Measurements from ENCODE around the gene NDUFB2.

DNA sequence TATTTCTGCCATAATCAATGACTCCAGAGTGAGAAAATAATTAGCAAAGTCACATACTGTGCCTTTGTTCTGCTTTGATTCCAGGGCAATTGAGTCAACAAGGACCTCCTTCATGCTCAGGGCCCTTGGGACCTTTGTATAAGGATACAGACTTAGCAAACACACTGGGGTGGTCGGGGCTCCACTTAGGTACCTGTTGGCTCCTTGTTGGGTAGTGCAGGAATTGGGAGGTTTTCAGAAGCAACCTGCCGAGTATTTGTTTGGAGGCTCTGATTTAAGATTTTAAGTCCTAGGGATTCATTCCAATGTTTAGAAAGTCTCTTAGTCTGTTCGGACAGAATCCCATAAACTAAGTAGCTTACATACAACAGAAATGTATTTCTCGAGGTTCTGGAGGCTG, 20.8 kb upstream of the NDUFB2 start:
- TF ChIP-seq, protein P1, sequence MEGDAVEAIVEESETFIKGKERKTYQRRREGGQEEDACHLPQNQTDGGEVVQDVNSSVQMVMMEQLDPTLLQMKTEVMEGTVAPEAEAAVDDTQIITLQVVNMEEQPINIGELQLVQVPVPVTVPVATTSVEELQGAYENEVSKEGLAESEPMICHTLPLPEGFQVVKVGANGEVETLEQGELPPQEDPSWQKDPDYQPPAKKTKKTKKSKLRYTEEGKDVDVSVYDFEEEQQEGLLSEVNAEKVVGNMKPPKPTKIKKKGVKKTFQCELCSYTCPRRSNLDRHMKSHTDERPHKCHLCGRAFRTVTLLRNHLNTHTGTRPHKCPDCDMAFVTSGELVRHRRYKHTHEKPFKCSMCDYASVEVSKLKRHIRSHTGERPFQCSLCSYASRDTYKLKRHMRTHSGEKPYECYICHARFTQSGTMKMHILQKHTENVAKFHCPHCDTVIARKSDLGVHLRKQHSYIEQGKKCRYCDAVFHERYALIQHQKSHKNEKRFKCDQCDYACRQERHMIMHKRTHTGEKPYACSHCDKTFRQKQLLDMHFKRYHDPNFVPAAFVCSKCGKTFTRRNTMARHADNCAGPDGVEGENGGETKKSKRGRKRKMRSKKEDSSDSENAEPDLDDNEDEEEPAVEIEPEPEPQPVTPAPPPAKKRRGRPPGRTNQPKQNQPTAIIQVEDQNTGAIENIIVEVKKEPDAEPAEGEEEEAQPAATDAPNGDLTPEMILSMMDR (IDR thresholded peaks at IDR 0.05; ENCODE audit: low read length) = no peak
- no peak for TF ChIP-seq EZH2 (IDR thresholded peaks at IDR 0.05; ENCODE audit: borderline replicate concordance, low read length)

All from OCI-LY1 (cell line).